Sigmoid colon (tissue), 4 donors: ENCODE results near the gene CIITA.

Experiments
- CTCF ChIP-seq, 4 experiments: fragments of 450-650 bp in 3 of 4; fragments of 200-600 bp in 1 of 4; IDR thresholded peaks; one replicate each; pipeline ENCODE4 v1.5.1; 2016 to 2019; ENCODE audit warnings: antibody characterized with exemption in 4 of 4, mild to moderate bottlenecking in 3 of 4, moderate library complexity in 2 of 4
- POLR2AphosphoS5 ChIP-seq, 4 donors: sonication (generic); formaldehyde crosslinking; IDR thresholded peaks; one replicate each; pipeline ENCODE4 v1.6.1; 2017; ENCODE audit warnings: antibody characterized with exemption in 4 of 4

- TF ChIP-seq POLR2AphosphoS5 (IDR thresholded peaks at IDR 0.05) (no peak), CTCF (IDR thresholded peaks at IDR 0.05) (no peak)
These were observed 107.5 kb downstream of the CIITA start for GRCh38 chr16:10984509-10984908.
